ENCODE data around the gene NCMAP.

GRCh38 chr1:24564695-24565094 is 8.8 kb downstream of the NCMAP start:
- TF ChIP-seq GATA1 (IDR thresholded peaks at IDR 0.05; ENCODE audit: low read depth, low read length) (no peak), POLR2A (IDR thresholded peaks at IDR 0.05; ENCODE audit: low read length) (no peak)

Data from erythroblast (primary cell).